Neural progenitor cell (in vitro differentiated cells): ENCODE data around the gene NHERF1.

Experiments
- CTCF ChIP-seq: fragments of 200-600 bp; sonication (generic); IDR thresholded peaks from 2 replicates; pipeline ENCODE4 v1.5.1; 2017; ENCODE audit warnings: antibody characterized with exemption, mild to moderate bottlenecking
- EZH2 ChIP-seq: fragments of 200-600 bp; sonication (generic); IDR thresholded peaks from 2 replicates; pipeline ENCODE4 v1.6.1; 2017; ENCODE audit warnings: antibody characterized with exemption, mild to moderate bottlenecking, moderate library complexity
- EZH2phosphoT487 ChIP-seq: fragments of 200-600 bp; sonication (generic); IDR thresholded peaks from 2 replicates; pipeline ENCODE4 v1.6.1; 2017; ENCODE audit warnings: antibody characterized with exemption

GRCh38 chr17:74804683-74805082 is 56.3 kb downstream of the NHERF1 start:
- TF ChIP-seq CTCF (no peak), EZH2 (no peak), EZH2phosphoT487 (no peak)
